Measurements from ENCODE around the gene ARHGEF28. TPM values are rescaled to one million over a fixed set of nuclear protein-coding genes. Genes with fewer than 3 reads are reported as not detected.

Gene ARHGEF28
- polyA plus RNA-seq, 4 donors: 42.0 to 57.9 (median 51.4) TPM

GRCh38 chr5:73770172-73771025, 144.4 kb downstream of the ARHGEF28 start:
- DNase-seq (ENCODE audit: low read depth in 4 of 4, low spot score in 2 of 4): no peak

GRCh38 chr5:73774924-73775323, 148.9 kb downstream of the ARHGEF28 start:
- no peak for DNase-seq (ENCODE audit: low read depth in 4 of 4, low spot score in 2 of 4)

GRCh38 chr5:73776405-73776804, 150.4 kb downstream of the ARHGEF28 start:
- no peak for DNase-seq (ENCODE audit: low read depth in 4 of 4, low spot score in 2 of 4)

GRCh38 chr5:73777192-73777591, 151.2 kb downstream of the ARHGEF28 start:
- DNase-seq (ENCODE audit: low read depth in 4 of 4, low spot score in 2 of 4): no peak

GRCh38 chr5:73780302-73781080, 154.5 kb downstream of the ARHGEF28 start:
- DNase-seq (ENCODE audit: low read depth in 4 of 4, low spot score in 2 of 4): no peak

- DNase-seq (ENCODE audit: low read depth in 4 of 4, low spot score in 2 of 4): no peak
Observed at GRCh38 chr5:73781107-73781768, 155.2 kb downstream of the ARHGEF28 start.

- no peak for DNase-seq (ENCODE audit: low read depth in 4 of 4, low spot score in 2 of 4)
Observed at GRCh38 chr5:73783828-73784227, 157.8 kb downstream of the ARHGEF28 start.

- no peak for DNase-seq (ENCODE audit: low read depth in 4 of 4, low spot score in 2 of 4)
Observed at GRCh38 chr5:73786043-73786831, 160.2 kb downstream of the ARHGEF28 start.

GRCh38 chr5:73789851-73790281, 163.9 kb downstream of the ARHGEF28 start:
- no peak for DNase-seq (ENCODE audit: low read depth in 4 of 4, low spot score in 2 of 4)

GRCh38 chr5:73791389-73791788, 165.4 kb downstream of the ARHGEF28 start:
- no peak for DNase-seq (ENCODE audit: low read depth in 4 of 4, low spot score in 2 of 4)

GRCh38 chr5:73792687-73793320, 166.8 kb downstream of the ARHGEF28 start:
- DNase-seq (ENCODE audit: low read depth in 4 of 4, low spot score in 2 of 4): peak in 2 of 4 donors; percentile 51 to 62

- DNase-seq (ENCODE audit: low read depth in 4 of 4, low spot score in 2 of 4): no peak
Observed at GRCh38 chr5:73793911-73794310, 167.9 kb downstream of the ARHGEF28 start.

GRCh38 chr5:73796164-73797131, 170.5 kb downstream of the ARHGEF28 start:
- no peak for DNase-seq (ENCODE audit: low read depth in 4 of 4, low spot score in 2 of 4)

GRCh38 chr5:73797132-73797510, 171.1 kb downstream of the ARHGEF28 start:
- no peak for DNase-seq (ENCODE audit: low read depth in 4 of 4, low spot score in 2 of 4)

GRCh38 chr5:73799401-73799972, 173.5 kb downstream of the ARHGEF28 start:
- no peak for DNase-seq (ENCODE audit: low read depth in 4 of 4, low spot score in 2 of 4)

- no peak for DNase-seq (ENCODE audit: low read depth in 4 of 4, low spot score in 2 of 4)
Observed at GRCh38 chr5:73801686-73802085, 175.7 kb downstream of the ARHGEF28 start.

GRCh38 chr5:73805449-73805848, 179.5 kb downstream of the ARHGEF28 start:
- no peak for DNase-seq (ENCODE audit: low read depth in 4 of 4, low spot score in 2 of 4)

GRCh38 chr5:73808911-73809310, 182.9 kb downstream of the ARHGEF28 start:
- DNase-seq (ENCODE audit: low read depth in 4 of 4, low spot score in 2 of 4): no peak
